ENCODE results near the gene RAPGEF4.

RAPGEF4 gene

GRCh38 chr2:172998547-172999272 lies 263.1 kb downstream of the RAPGEF4 start:
- FAIRE-seq (no peak), DNase-seq (ENCODE audit: insufficient read length) (no peak)
- TF ChIP-seq POLR2A (IDR thresholded peaks at IDR 0.05; ENCODE audit: low read depth, low read length) (no peak), POLR2AphosphoS5 (IDR thresholded peaks at IDR 0.05; ENCODE audit: low read depth, low read length) (no peak), TAF1 (IDR thresholded peaks at IDR 0.05; ENCODE audit: borderline replicate concordance, low read depth, low read length) (no peak)

- no peak for TF ChIP-seq TAF1 (IDR thresholded peaks at IDR 0.05; ENCODE audit: borderline replicate concordance, low read depth, low read length)
- no peak for TF ChIP-seq POLR2A (IDR thresholded peaks at IDR 0.05; ENCODE audit: low read depth, low read length)
- TF ChIP-seq POLR2AphosphoS5 (IDR thresholded peaks at IDR 0.05; ENCODE audit: low read depth, low read length): no peak
- no peak for DNase-seq (ENCODE audit: insufficient read length)
- FAIRE-seq: no peak
Measured at GRCh38 chr2:172999641-173000386, 264.2 kb downstream of the RAPGEF4 start.

GRCh38 chr2:173001664-173002604 lies 266.3 kb downstream of the RAPGEF4 start:
- TF ChIP-seq POLR2A (IDR thresholded peaks at IDR 0.05; ENCODE audit: low read depth, low read length): no peak
- TF ChIP-seq POLR2AphosphoS5 (IDR thresholded peaks at IDR 0.05; ENCODE audit: low read depth, low read length): no peak
- TF ChIP-seq TAF1 (IDR thresholded peaks at IDR 0.05; ENCODE audit: borderline replicate concordance, low read depth, low read length): no peak
- FAIRE-seq (no peak), DNase-seq (ENCODE audit: insufficient read length) (no peak)

- FAIRE-seq (no peak), DNase-seq (ENCODE audit: insufficient read length) (no peak)
- TF ChIP-seq POLR2AphosphoS5 (IDR thresholded peaks at IDR 0.05; ENCODE audit: low read depth, low read length): no peak
- TF ChIP-seq TAF1 (IDR thresholded peaks at IDR 0.05; ENCODE audit: borderline replicate concordance, low read depth, low read length): no peak
- no peak for TF ChIP-seq POLR2A (IDR thresholded peaks at IDR 0.05; ENCODE audit: low read depth, low read length)
Measured at GRCh38 chr2:173002751-173003541, 267.3 kb downstream of the RAPGEF4 start.

GRCh38 chr2:173008786-173009185 lies 273.1 kb downstream of the RAPGEF4 start:
- TF ChIP-seq POLR2AphosphoS5 (IDR thresholded peaks at IDR 0.05; ENCODE audit: low read depth, low read length) (no peak), TAF1 (IDR thresholded peaks at IDR 0.05; ENCODE audit: borderline replicate concordance, low read depth, low read length) (no peak), POLR2A (IDR thresholded peaks at IDR 0.05; ENCODE audit: low read depth, low read length) (no peak)
- no peak for FAIRE-seq

GRCh38 chr2:173010233-173010632 lies 274.6 kb downstream of the RAPGEF4 start:
- TF ChIP-seq POLR2A (IDR thresholded peaks at IDR 0.05; ENCODE audit: low read depth, low read length) (no peak), TAF1 (IDR thresholded peaks at IDR 0.05; ENCODE audit: borderline replicate concordance, low read depth, low read length) (no peak), POLR2AphosphoS5 (IDR thresholded peaks at IDR 0.05; ENCODE audit: low read depth, low read length) (no peak)
- FAIRE-seq: no peak
- DNase-seq (ENCODE audit: insufficient read length): no peak

More at GRCh38 chr2:173008786-173009185, 273.1 kb downstream of the RAPGEF4 start:
- DNase-seq (ENCODE audit: insufficient read length): no peak

GRCh38 chr2:173016451-173016850 lies 280.8 kb downstream of the RAPGEF4 start:
- DNase-seq (ENCODE audit: insufficient read length): no peak
- no peak for TF ChIP-seq POLR2AphosphoS5 (IDR thresholded peaks at IDR 0.05; ENCODE audit: low read depth, low read length)
- no peak for TF ChIP-seq POLR2A (IDR thresholded peaks at IDR 0.05; ENCODE audit: low read depth, low read length)
- TF ChIP-seq TAF1 (IDR thresholded peaks at IDR 0.05; ENCODE audit: borderline replicate concordance, low read depth, low read length): no peak
- no peak for FAIRE-seq

- TF ChIP-seq TAF1 (IDR thresholded peaks at IDR 0.05; ENCODE audit: borderline replicate concordance, low read depth, low read length): no peak
- no peak for TF ChIP-seq POLR2AphosphoS5 (IDR thresholded peaks at IDR 0.05; ENCODE audit: low read depth, low read length)
- TF ChIP-seq POLR2A (IDR thresholded peaks at IDR 0.05; ENCODE audit: low read depth, low read length): no peak
- FAIRE-seq (no peak), DNase-seq (ENCODE audit: insufficient read length) (no peak)
Measured at GRCh38 chr2:173017646-173018420, 282.2 kb downstream of the RAPGEF4 start.

GRCh38 chr2:173019755-173020154 lies 284.1 kb downstream of the RAPGEF4 start:
- TF ChIP-seq POLR2A (IDR thresholded peaks at IDR 0.05; ENCODE audit: low read depth, low read length) (no peak), POLR2AphosphoS5 (IDR thresholded peaks at IDR 0.05; ENCODE audit: low read depth, low read length) (no peak), TAF1 (IDR thresholded peaks at IDR 0.05; ENCODE audit: borderline replicate concordance, low read depth, low read length) (no peak)
- FAIRE-seq (no peak), DNase-seq (ENCODE audit: insufficient read length) (no peak)

- FAIRE-seq (no peak), DNase-seq (ENCODE audit: insufficient read length) (no peak)
- no peak for TF ChIP-seq TAF1 (IDR thresholded peaks at IDR 0.05; ENCODE audit: borderline replicate concordance, low read depth, low read length)
- TF ChIP-seq POLR2A (IDR thresholded peaks at IDR 0.05; ENCODE audit: low read depth, low read length): no peak
- TF ChIP-seq POLR2AphosphoS5 (IDR thresholded peaks at IDR 0.05; ENCODE audit: low read depth, low read length): no peak
Measured at GRCh38 chr2:173021939-173022371, 286.3 kb downstream of the RAPGEF4 start.
